HUES48 (cell line): ENCODE measurements around the gene RAB20.
"Not testable (repeated sequence)": the region's sequence is repeated elsewhere in the genome, so short reads cannot be mapped to it uniquely, and the experiment has no call there.

Experiments used
- H3K27ac ChIP-seq: one replicate; pipeline ENCODE4 v1.7.0; 2013; ENCODE audit warnings: low read depth, low read length, inconsistent platforms
- H3K27me3 ChIP-seq: 2 replicates; pipeline ENCODE4 v1.6.1; 2013; ENCODE audit warnings: mild to moderate bottlenecking, low read length; ENCODE audit not compliant: control insufficient read depth, insufficient read depth
- H3K36me3 ChIP-seq: 2 replicates; pipeline ENCODE4 v1.6.1; 2013; ENCODE audit warnings: low read length; ENCODE audit not compliant: control insufficient read depth, insufficient read depth
- H3K4me1 ChIP-seq: 2 replicates; pipeline ENCODE4 v1.6.1; 2013; ENCODE audit warnings: mild to moderate bottlenecking, low read length; ENCODE audit not compliant: control insufficient read depth, insufficient read depth
- H3K4me3 ChIP-seq: 2 replicates; pipeline ENCODE4 v1.5.1; 2013; ENCODE audit warnings: mild to moderate bottlenecking, low read depth, low read length
- H3K9ac ChIP-seq: 2 replicates; pipeline ENCODE4 v1.6.1; 2013; ENCODE audit warnings: mild to moderate bottlenecking, low read depth, low read length, moderate library complexity
- H3K9me3 ChIP-seq: 2 replicates; pipeline ENCODE4 v1.6.1; 2013; ENCODE audit warnings: low read length; ENCODE audit not compliant: control insufficient read depth, insufficient read depth

Gene RAB20

DNA sequence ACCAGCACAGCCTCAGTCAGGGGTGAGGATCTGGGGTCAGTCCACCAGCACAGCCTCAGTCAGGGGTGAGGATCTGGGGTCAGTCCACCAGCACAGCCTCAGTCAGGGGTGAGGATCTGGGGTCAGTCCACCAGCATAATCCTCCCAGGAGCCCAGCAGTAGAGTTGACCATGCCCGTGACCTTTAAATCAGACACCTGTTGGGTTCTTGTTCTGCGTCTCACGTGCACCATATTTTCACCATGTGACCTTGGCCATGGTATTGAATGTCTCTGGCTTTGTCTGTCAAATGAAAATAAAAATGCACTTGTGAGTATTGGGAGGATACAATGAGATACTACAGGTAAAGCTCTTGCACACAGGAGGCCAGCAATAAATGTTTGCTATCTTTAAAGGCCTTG is 63.6 kb downstream of the RAB20 start:
- not testable (repeated sequence) for H3K27me3 ChIP-seq, H3K9ac ChIP-seq, H3K4me1 ChIP-seq, H3K27ac ChIP-seq, H3K4me3 ChIP-seq, H3K9me3 ChIP-seq
- H3K36me3 ChIP-seq, result peaks cover 57% of the 10 kb centered on the region

DNA sequence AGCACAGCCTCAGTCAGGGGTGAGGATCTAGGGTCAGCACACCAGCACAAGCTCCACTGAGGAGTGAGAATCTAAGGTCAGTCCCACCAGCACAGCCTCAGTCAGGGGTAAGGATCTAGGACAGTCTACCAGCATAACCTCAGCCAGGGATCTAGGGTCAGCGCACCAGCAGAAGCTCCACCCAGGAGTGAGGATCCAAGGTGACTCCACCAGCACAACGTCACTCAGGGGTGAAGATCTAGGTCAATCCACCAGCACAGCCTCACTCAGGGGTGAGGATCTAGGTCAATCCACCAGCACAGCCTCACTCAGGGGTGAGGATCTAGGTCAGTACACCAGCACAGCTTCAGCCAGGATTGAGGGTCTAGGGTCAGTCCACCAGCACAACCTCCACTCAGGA is 64.5 kb downstream of the RAB20 start:
- Histone ChIP-seq H3K36me3 (peaks cover 55% of the 10 kb centered on the region), H3K27me3 (no peaks in the 10 kb centered on the region), H3K9ac (no peak overlapping the region), H3K4me3 (no peak overlapping the region), H3K9me3 (peaks cover 4% of the 10 kb centered on the region; the same call in 1 of the 2 replicates), H3K4me1 (no peaks in the 10 kb centered on the region), H3K27ac (no peak overlapping the region)

DNA sequence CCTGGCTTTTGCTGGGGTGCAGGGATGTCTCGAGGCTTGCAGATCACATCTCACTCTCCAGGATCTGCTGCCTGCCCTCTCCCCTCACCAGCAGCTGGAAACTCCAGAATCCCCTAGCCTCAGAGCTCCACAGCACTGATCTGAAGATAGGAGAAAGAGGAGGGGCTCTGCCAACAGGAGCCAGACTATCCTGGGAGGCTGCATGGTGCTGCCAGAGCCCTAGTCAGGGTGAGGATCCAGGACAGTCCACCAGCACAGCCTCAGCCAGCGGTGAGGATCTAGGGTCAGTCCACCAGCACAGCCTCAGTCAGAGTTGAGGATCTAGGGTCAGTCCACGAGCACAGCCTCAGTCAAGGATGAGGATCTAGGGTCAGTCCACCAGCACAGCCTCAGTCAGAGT is 65.2 kb downstream of the RAB20 start:
- Histone ChIP-seq H3K27ac (no peak overlapping the region), H3K9me3 (peaks cover 4% of the 10 kb centered on the region; the same call in 1 of the 2 replicates), H3K4me1 (no peaks in the 10 kb centered on the region), H3K9ac (no peak overlapping the region), H3K36me3 (peaks cover 56% of the 10 kb centered on the region), H3K4me3 (no peak overlapping the region), H3K27me3 (no peaks in the 10 kb centered on the region)

DNA sequence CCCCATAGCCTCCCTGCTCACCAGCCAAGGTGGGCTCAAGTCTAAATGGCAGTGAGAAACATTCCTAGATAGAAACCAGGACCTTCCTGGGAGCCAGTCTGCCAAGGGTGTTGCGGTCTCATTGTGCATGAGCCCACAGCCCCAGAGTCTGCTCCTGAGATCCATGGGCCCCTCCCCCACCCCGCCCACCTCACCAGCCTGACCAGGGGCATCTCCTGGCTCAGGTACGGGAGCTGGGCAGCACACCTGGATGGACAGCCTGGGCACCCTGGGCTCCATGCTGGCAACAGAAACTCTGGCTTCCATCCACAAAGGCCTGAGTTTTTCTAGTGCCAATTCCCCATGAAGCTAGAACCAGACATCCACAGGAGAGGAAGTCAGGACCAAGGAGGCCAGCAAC is 65.6 kb downstream of the RAB20 start:
- Histone ChIP-seq H3K9me3 (peaks cover 4% of the 10 kb centered on the region; the same call in 1 of the 2 replicates), H3K9ac (no peak overlapping the region), H3K36me3 (peaks cover 57% of the 10 kb centered on the region), H3K27me3 (no peaks in the 10 kb centered on the region), H3K27ac (no peak overlapping the region), H3K4me1 (no peaks in the 10 kb centered on the region), H3K4me3 (no peak overlapping the region)

DNA sequence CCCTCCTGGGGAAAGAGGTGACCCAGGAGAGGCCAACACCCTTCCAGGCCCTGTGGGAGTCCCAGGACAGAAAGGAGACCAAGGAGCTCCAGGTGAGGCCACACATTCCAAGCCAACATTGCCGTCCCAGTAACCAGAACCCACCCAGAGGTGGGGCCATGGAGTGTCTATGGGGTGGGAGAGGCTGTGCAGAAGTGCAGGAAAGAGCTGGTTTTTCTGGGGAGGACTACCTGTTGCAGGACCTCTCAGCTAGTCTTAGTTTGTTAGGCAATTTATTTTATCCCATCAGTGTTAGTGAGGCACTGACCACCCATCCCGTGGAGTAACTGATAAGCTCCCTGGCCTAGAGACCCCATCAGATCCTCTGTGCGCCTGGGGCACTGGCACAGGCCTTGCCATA is 66.1 kb downstream of the RAB20 start:
- H3K9ac ChIP-seq, result no peak overlapping the region
- H3K4me1 ChIP-seq, result no peaks in the 10 kb centered on the region
- no peaks in the 10 kb centered on the region for H3K27me3 ChIP-seq
- peaks cover 4% of the 10 kb centered on the region; the same call in 1 of the 2 replicates for H3K9me3 ChIP-seq
- peaks cover 57% of the 10 kb centered on the region for H3K36me3 ChIP-seq
- no peak overlapping the region for H3K4me3 ChIP-seq
- no peak overlapping the region for H3K27ac ChIP-seq

DNA sequence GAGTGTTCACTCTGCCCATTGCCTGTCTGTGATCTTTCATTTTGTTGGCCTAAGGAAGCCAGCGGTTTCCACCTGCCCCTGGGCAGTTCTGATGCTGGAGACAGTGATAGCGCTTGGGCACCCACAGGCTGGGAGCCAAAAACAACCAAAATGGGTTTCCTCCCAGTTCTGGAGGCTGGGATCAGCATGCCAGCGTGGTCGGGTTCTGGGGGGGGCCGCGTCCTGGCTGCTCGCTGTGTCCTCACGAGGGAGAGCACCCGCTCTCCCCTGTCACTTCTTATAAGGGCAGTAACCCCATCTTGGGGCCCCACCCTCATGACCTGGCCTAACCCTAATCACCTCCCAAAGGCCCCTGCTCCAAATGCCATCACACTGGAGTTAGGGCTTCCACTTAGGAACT is 67.9 kb downstream of the RAB20 start:
- peaks cover 4% of the 10 kb centered on the region; the same call in 1 of the 2 replicates for H3K9me3 ChIP-seq
- H3K4me3 ChIP-seq, result no peak overlapping the region
- no peak overlapping the region for H3K9ac ChIP-seq
- no peak overlapping the region for H3K27ac ChIP-seq
- H3K36me3 ChIP-seq, result peaks cover 66% of the 10 kb centered on the region
- no peaks in the 10 kb centered on the region for H3K27me3 ChIP-seq
- no peaks in the 10 kb centered on the region for H3K4me1 ChIP-seq

DNA sequence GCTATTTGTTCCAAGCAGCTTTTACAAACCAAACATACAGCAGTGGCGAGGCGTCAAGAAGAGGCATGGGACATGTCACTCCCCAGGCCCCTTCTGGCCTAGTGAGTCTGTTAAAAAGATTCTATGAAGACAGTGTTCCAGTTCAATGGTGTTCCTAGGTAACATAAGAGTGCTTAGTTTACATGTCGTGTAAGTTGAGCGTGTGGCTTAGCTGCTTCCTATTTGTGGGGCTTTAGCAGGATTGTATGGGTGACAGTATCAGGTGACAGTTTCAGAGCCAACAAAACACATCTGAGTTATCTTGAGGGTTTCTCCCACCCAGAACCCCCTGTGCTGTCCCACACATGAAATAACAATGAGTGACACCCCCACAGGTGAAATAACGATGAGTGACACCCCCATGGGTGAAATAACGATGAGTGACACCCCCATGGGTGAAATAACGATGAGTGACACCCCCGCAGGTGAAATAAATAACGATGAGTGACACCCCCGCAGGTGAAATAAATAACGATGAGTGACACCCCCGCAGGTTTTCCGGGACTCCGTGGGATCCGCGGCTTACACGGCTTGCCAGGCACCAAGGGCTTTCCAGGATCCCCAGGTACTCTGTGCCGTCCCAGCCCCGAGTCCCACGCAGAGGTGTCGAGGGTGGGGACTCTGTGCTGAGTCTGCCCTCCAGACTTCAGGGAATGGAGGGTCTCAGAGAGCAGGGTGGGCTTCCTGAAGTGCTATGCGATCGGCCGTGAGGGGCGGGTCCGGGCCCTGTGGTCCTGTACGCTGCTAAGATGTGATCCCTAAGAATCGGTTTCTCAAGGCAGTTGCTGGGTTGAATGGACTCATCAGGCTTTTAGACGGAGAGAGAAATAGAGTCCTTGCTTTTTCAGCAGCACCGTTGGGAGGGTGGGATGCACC is 68.6 kb downstream of the RAB20 start:
- Histone ChIP-seq H3K36me3 (peaks cover 68% of the 10 kb centered on the region), H3K9ac (no peak overlapping the region), H3K27me3 (no peaks in the 10 kb centered on the region)

DNA sequence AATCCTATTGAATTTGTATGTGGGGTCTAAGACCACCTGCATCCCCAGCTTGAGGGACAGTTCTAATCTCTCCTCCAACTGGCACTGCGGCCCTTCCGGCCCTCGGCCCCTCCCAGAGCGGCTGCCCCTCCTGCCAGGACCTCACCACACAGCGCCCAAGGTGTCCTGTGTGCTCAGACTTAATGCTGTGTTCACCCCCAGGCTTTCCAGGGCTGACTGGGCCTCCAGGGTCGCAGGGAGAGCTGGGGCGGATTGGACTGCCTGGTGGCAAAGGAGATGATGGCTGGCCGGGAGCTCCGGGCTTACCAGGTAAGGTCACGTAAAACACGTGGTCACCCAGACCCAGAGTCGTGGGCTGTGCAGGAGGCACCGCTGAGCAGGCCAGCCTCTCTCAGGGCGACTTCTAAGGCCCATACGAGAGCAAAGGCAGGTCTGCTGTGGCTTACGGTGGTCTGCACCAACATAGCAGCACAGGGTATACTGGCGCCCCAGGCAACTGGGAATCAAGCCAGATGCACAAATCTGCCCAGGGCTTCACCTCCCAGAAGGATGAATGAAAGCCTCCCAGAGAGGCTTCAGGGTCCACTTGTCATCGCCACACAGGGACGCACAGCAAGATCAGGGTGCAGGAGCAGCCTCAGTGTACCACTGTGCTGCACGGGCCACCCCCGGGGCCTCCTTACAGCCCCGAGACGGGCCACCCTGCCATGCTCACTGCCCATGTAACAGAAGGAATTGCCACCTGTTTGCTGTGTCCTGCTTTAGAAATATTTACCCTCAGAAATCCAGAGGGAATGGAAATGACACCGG is 69.4 kb downstream of the RAB20 start:
- Histone ChIP-seq H3K9ac (no peak overlapping the region), H3K4me1 (peaks cover 6% of the 10 kb centered on the region), H3K36me3 (peaks cover 66% of the 10 kb centered on the region), H3K27me3 (no peaks in the 10 kb centered on the region), H3K4me3 (no peak overlapping the region), H3K27ac (no peak overlapping the region), H3K9me3 (peaks cover 4% of the 10 kb centered on the region; the same call in 1 of the 2 replicates)

More for the DNA sequence above, 68.6 kb downstream of the RAB20 start:
- Histone ChIP-seq H3K4me1 (no peaks in the 10 kb centered on the region), H3K4me3 (no peak overlapping the region), H3K9me3 (peaks cover 4% of the 10 kb centered on the region; the same call in 1 of the 2 replicates), H3K27ac (no peak overlapping the region)

DNA sequence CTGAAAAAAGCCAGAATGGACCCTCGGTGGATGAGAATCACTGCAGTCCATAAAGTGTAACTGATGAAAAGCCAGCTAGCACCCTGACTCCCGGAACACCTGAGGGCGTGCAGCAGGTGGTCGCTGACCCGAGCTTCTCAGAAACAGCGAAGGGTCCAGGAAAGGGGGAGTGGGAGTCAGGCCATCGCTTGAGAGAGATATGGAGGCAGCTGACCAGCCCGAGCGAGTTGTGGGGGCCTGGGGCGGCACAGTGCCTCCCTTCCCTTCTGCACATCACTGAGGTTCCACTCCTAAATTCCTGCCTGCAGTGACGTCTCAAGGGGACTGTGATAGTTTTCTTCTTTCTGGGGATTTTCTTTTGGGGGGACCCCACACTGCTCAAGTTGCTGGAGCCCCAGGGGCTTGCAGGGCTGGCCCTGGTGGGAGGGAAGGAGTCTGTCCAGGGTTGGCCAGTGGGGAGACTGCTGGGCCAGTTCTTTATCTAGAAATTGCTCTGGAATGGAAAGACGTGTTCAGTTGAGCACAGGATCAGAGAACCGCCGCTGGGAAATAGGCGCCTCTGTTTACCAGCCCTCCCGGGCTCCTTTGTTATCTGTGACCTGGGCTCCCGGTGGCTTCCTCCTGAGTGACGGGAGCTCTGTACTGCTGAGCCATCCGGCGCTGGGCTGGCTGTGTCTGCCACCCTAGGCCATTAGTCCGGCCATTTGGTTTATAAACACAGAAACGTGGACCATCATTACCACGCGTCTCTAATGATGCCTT is 71.3 kb downstream of the RAB20 start:
- no peaks in the 10 kb centered on the region for H3K27me3 ChIP-seq
- H3K9ac ChIP-seq, result no peak overlapping the region
- peaks cover 47% of the 10 kb centered on the region for H3K36me3 ChIP-seq
- no peaks in the 10 kb centered on the region for H3K9me3 ChIP-seq
- H3K4me3 ChIP-seq, result no peak overlapping the region
- peaks cover 21% of the 10 kb centered on the region for H3K4me1 ChIP-seq
- H3K27ac ChIP-seq, result no peak overlapping the region

DNA sequence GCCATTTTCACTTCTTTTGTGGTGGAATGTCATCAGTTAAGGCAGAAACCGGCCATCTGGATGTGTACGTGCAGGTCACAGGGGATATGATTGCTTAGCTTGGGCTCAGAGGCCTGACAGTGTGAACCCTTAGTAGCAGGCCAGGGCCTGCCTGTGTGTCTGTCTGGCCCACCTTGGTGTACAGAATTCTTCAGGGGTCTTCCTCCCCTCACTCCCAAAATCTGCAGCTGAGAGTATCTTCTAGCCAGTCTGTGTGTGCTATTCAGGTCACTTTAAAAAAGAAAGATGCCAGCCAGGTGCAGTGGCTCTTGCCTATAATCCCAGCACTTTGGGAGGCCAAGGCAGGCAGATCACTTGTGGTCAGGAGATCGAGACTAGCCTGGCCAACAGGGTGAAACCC is 74.6 kb downstream of the RAB20 start:
- Histone ChIP-seq H3K4me1 (peaks cover 29% of the 10 kb centered on the region), H3K36me3 (peaks cover 47% of the 10 kb centered on the region), H3K27ac (peak overlapping the region; percentile 88), H3K9ac (peak overlapping the region; percentile 5; the same call in 1 of the 2 replicates)
- not testable (repeated sequence) for H3K4me3 ChIP-seq, H3K9me3 ChIP-seq, H3K27me3 ChIP-seq
